GM19238 (cell line): ENCODE results near the gene ETV4.

Experiments
- DNase-seq: peaks from one replicate; pipeline ENCODE4 v3.0.0; 2011; ENCODE audit warnings: low spot score; ENCODE audit not compliant: insufficient read length

Gene ETV4

GRCh38 chr17:43546319-43547188 lies at the start of gene ETV4:
TSS of gene ETV4 (minus strand) at chr17:43546340. CDS start at chr17:43545617, 723 bp downstream.
- peak; percentile 95 for DNase-seq

GRCh38 chr17:43595466-43595865 lies 49.3 kb upstream of the ETV4 start:
- DNase-seq, result no peak

GRCh38 chr17:43591779-43592562 lies 45.8 kb upstream of the ETV4 start:
- no peak for DNase-seq

GRCh38 chr17:43591001-43591400 lies 44.9 kb upstream of the ETV4 start:
- no peak for DNase-seq

- no peak for DNase-seq
These were observed 42.7 kb upstream of the ETV4 start for GRCh38 chr17:43588664-43589435.

- no peak for DNase-seq
These were observed 42.0 kb upstream of the ETV4 start for GRCh38 chr17:43588121-43588520.

- DNase-seq, result no peak
These were observed 41.5 kb upstream of the ETV4 start for GRCh38 chr17:43587647-43588046.

GRCh38 chr17:43584666-43585102 lies 38.5 kb upstream of the ETV4 start:
- DNase-seq, result no peak

- no peak for DNase-seq
These were observed 37.2 kb upstream of the ETV4 start for GRCh38 chr17:43583332-43583731.

- no peak for DNase-seq
These were observed 35.5 kb upstream of the ETV4 start for GRCh38 chr17:43581613-43582012.

GRCh38 chr17:43581130-43581529 lies 35.0 kb upstream of the ETV4 start:
- no peak for DNase-seq

- no peak for DNase-seq
These were observed 33.5 kb upstream of the ETV4 start for GRCh38 chr17:43579566-43580140.

- DNase-seq, result peak; percentile 47
These were observed 32.8 kb upstream of the ETV4 start for GRCh38 chr17:43578699-43579565.

GRCh38 chr17:43578404-43578698 lies 32.2 kb upstream of the ETV4 start:
- no peak for DNase-seq

- DNase-seq, result no peak
These were observed 31.7 kb upstream of the ETV4 start for GRCh38 chr17:43577664-43578403.

GRCh38 chr17:43576563-43577229 lies 30.6 kb upstream of the ETV4 start:
- peak; percentile 61 for DNase-seq

GRCh38 chr17:43574896-43575525 lies 28.9 kb upstream of the ETV4 start:
- DNase-seq, result no peak

- no peak for DNase-seq
These were observed 28.2 kb upstream of the ETV4 start for GRCh38 chr17:43574348-43574747.
